Activated CD8-positive, alpha-beta memory T cell treated with anti-CD3 and anti-CD28 coated beads, Interleukin-2, amount 10 ng/mL, durations not matched to agents 7 days and 5 days (primary cell): Measurements from ENCODE around the gene RAB44. TPM values are rescaled to one million over a fixed set of nuclear protein-coding genes. Genes with fewer than 3 reads are reported as not detected.
A peak's percentile ranks its signal among the peaks of the same experiment; 100 is the strongest.
"Not testable (repeated sequence)": the region's sequence is repeated elsewhere in the genome, so short reads cannot be mapped to it uniquely, and the experiment has no call there.

Experiments
- ATAC-seq: fragments of 150-1000 bp; cut with Tn5 transposase; one replicate; pipeline ENCODE4 v1.10.0; 2021; ENCODE audit warnings: moderate library complexity
- CTCF ChIA-PET: fragments of 350-600 bp; sonication (Branson Sonifier 250); formaldehyde crosslinking; loops from one replicate; lab custom pipeline; 2021; ENCODE audit warnings: antibody characterized with exemption; lab: Charles Lee
- DNase-seq: peaks from one replicate; pipeline ENCODE4 v3.0.0-alpha.2; 2020
- H3K27ac Mint-ChIP-seq: one replicate; pipeline ENCODE4 v1.8.0; 2021; ENCODE audit warnings: mild to moderate bottlenecking, mixed read lengths
- H3K27me3 Mint-ChIP-seq: one replicate; pipeline ENCODE4 v1.8.0; 2021; ENCODE audit warnings: mixed read lengths
- H3K36me3 Mint-ChIP-seq: one replicate; pipeline ENCODE4 v1.8.0; 2021; ENCODE audit warnings: mild to moderate bottlenecking, mixed read lengths
- H3K4me1 Mint-ChIP-seq: one replicate; pipeline ENCODE4 v1.8.0; 2021; ENCODE audit warnings: mixed read lengths
- H3K4me3 Mint-ChIP-seq: one replicate; pipeline ENCODE4 v1.8.0; 2021; ENCODE audit warnings: mild to moderate bottlenecking, moderate library complexity, mixed read lengths
- H3K9me3 Mint-ChIP-seq: one replicate; pipeline ENCODE4 v1.8.0; 2022; ENCODE audit warnings: low read depth, mixed read lengths
- total RNA-seq, 2 experiments: library from RNA; stranded (reverse); gene quantifications; one replicate each; pipeline ENCODE4 v1.2.3, GENCODE V29; 2021

RAB44 gene
- total RNA-seq, 2 experiments from 2014 or later, result not detected

- no peak overlapping the region for H3K27ac Mint-ChIP-seq
- no peak overlapping the region for H3K4me3 Mint-ChIP-seq
- H3K9me3 Mint-ChIP-seq, result no peaks in the 10 kb centered on the region
- peaks cover 35% of the 10 kb centered on the region for H3K4me1 Mint-ChIP-seq
- peaks cover 2% of the 10 kb centered on the region for H3K36me3 Mint-ChIP-seq
- CTCF ChIA-PET, result interaction anchor here (1.4 to 1.7 kb wide), 2 partner anchors 15 to 83 kb away, joined by 3 to 5 read pairs; no protein-coding TSS in a partner anchor
- ATAC-seq (no peak), DNase-seq (no peak)
- no peaks in the 10 kb centered on the region for H3K27me3 Mint-ChIP-seq
Observed at GRCh38 chr6:36698196-36698595, 570 bp downstream of the RAB44 start.

- Mint-ChIP-seq H3K4me3 (no peak overlapping the region), H3K27ac (no peak overlapping the region), H3K4me1 (peaks cover 30% of the 10 kb centered on the region), H3K9me3 (no peaks in the 10 kb centered on the region), H3K27me3 (peaks cover 5% of the 10 kb centered on the region), H3K36me3 (peaks cover 2% of the 10 kb centered on the region)
- DNase-seq (no peak), ATAC-seq (no peak)
- CTCF ChIA-PET, result interaction anchor here (1.7 kb wide), 1 partner anchor 84 kb away, joined by 5 read pairs; no protein-coding TSS in a partner anchor
Observed at GRCh38 chr6:36698871-36699271, 1.2 kb downstream of the RAB44 start.

DNA sequence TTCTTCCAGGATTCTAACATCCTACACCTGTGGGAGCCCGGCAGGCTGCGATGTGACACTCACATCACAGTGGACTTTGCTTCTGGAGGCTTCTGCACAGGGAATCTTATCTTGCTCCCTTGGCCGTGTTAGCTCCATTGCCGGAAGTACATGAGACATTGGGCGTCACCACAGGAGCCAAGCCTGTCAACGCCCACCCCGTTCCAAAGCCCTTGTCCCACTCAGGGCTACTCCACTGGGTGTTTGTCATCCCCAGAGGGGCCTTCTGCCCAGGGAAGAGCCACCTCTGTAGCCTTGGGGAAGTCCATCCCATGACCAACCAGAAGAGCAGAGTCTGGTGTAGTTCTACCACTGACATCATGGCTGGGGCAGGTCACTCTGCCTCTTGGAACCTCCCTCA is 1.7 kb downstream of the RAB44 start:
- ATAC-seq, result no peak
- no peak overlapping the region for H3K27ac Mint-ChIP-seq
- no peak overlapping the region for H3K4me3 Mint-ChIP-seq
- H3K27me3 Mint-ChIP-seq, result peaks cover 6% of the 10 kb centered on the region
- peaks cover 30% of the 10 kb centered on the region for H3K4me1 Mint-ChIP-seq
- H3K36me3 Mint-ChIP-seq, result peaks cover 2% of the 10 kb centered on the region
- no peaks in the 10 kb centered on the region for H3K9me3 Mint-ChIP-seq
- CTCF ChIA-PET, result interaction anchor here (1.4 kb wide), 1 partner anchor 19 kb away, joined by 3 read pairs; no protein-coding TSS in a partner anchor
- DNase-seq, result no peak

- H3K9me3 Mint-ChIP-seq, result no peaks in the 10 kb centered on the region
- H3K4me1 Mint-ChIP-seq, result peaks cover 25% of the 10 kb centered on the region
- CTCF ChIA-PET, result interaction anchor here (1.4 kb wide), 1 partner anchor 20 kb away, joined by 3 read pairs; no protein-coding TSS in a partner anchor
- H3K4me3 Mint-ChIP-seq, result no peak overlapping the region
- H3K27ac Mint-ChIP-seq, result no peak overlapping the region
- DNase-seq, result no peak
- peaks cover 6% of the 10 kb centered on the region for H3K27me3 Mint-ChIP-seq
- H3K36me3 Mint-ChIP-seq, result peaks cover 2% of the 10 kb centered on the region
- no peak for ATAC-seq
Observed at GRCh38 chr6:36700071-36700812, 2.6 kb downstream of the RAB44 start.

GRCh38 chr6:36700831-36701230 is 3.2 kb downstream of the RAB44 start:
- CTCF ChIA-PET, result interaction anchor here (1.4 kb wide), 1 partner anchor 20 kb away, joined by 3 read pairs; no protein-coding TSS in a partner anchor
- Mint-ChIP-seq H3K36me3 (peaks cover 2% of the 10 kb centered on the region), H3K4me3 (no peak overlapping the region), H3K9me3 (no peaks in the 10 kb centered on the region), H3K4me1 (peaks cover 20% of the 10 kb centered on the region), H3K27ac (no peak overlapping the region), H3K27me3 (peaks cover 6% of the 10 kb centered on the region)
- ATAC-seq (no peak), DNase-seq (no peak)

- Mint-ChIP-seq H3K4me1 (peaks cover 15% of the 10 kb centered on the region), H3K9me3 (no peaks in the 10 kb centered on the region), H3K27ac (no peak overlapping the region), H3K36me3 (peaks cover 2% of the 10 kb centered on the region), H3K4me3 (no peak overlapping the region), H3K27me3 (peaks cover 6% of the 10 kb centered on the region)
- DNase-seq, result no peak
- ATAC-seq, result peak; percentile 55
- CTCF ChIA-PET, result no interaction called here
Observed at GRCh38 chr6:36701401-36701991, 3.9 kb downstream of the RAB44 start.

DNA sequence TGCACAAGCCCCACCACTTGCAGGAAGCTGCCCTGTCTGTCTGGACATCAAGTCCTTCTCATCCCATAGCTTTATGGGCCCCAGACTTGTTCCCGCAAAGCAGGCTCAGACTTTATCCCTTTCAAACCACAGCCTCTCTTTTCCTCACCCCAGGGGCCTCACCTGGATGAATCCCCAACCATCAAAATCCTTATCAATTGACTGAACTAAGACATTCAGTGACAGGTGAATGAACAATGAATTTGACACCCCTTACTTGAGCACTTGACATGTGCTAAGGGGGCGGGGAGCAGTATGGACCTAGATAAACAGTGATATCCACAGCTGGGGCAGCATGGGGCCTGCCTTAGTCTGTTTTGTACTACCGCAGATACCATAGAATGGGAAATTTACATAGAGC is 5.0 kb downstream of the RAB44 start:
- H3K4me1 Mint-ChIP-seq, result peaks cover 8% of the 10 kb centered on the region
- H3K36me3 Mint-ChIP-seq, result no peaks in the 10 kb centered on the region
- H3K27ac Mint-ChIP-seq, result no peak overlapping the region
- CTCF ChIA-PET, result no interaction called here
- H3K27me3 Mint-ChIP-seq, result peaks cover 7% of the 10 kb centered on the region
- no peak for DNase-seq
- no peak overlapping the region for H3K4me3 Mint-ChIP-seq
- no peaks in the 10 kb centered on the region for H3K9me3 Mint-ChIP-seq
- ATAC-seq, result no peak

DNA sequence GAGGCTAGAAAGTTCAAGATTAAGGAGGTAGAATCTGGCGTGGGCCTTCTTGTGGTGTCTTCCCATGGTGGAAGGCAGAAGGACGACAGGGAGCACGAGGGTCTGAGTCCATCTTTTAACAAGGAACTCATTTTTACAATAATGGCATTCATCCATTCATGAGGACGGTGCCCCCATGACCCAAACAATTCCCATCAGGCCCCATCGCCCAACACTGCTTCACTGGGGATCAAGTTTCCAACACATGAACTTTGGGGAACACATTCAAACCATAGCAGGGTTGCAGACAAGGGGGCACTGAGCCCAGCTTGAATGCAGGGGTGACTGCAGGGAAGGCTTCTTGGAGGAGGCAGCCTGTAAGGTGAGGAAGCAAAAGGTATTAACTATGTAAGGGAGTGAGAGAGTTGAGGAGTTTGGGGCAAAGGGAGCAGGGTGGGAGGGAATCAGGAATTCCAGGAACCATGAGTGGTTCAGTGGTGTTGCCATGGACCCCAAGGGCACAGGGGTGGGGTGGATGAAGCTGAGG is 5.5 kb downstream of the RAB44 start:
- Mint-ChIP-seq H3K27me3 (peaks cover 10% of the 10 kb centered on the region), H3K36me3 (no peaks in the 10 kb centered on the region), H3K4me1 (peaks cover 8% of the 10 kb centered on the region), H3K4me3 (no peak overlapping the region), H3K27ac (no peak overlapping the region), H3K9me3 (no peaks in the 10 kb centered on the region)
- CTCF ChIA-PET, result no interaction called here
- no peak for DNase-seq
- ATAC-seq, result no peak

GRCh38 chr6:36703982-36704381 is 6.4 kb downstream of the RAB44 start:
- DNase-seq (no peak), ATAC-seq (no peak)
- Mint-ChIP-seq H3K27me3 (peaks cover 10% of the 10 kb centered on the region), H3K27ac (no peak overlapping the region), H3K4me3 (no peak overlapping the region), H3K4me1 (peaks cover 8% of the 10 kb centered on the region), H3K9me3 (no peaks in the 10 kb centered on the region), H3K36me3 (no peaks in the 10 kb centered on the region)
- CTCF ChIA-PET, result interaction anchor here (0.6 kb wide), 1 partner anchor 107 kb away, joined by 5 read pairs; no protein-coding TSS in a partner anchor

DNA sequence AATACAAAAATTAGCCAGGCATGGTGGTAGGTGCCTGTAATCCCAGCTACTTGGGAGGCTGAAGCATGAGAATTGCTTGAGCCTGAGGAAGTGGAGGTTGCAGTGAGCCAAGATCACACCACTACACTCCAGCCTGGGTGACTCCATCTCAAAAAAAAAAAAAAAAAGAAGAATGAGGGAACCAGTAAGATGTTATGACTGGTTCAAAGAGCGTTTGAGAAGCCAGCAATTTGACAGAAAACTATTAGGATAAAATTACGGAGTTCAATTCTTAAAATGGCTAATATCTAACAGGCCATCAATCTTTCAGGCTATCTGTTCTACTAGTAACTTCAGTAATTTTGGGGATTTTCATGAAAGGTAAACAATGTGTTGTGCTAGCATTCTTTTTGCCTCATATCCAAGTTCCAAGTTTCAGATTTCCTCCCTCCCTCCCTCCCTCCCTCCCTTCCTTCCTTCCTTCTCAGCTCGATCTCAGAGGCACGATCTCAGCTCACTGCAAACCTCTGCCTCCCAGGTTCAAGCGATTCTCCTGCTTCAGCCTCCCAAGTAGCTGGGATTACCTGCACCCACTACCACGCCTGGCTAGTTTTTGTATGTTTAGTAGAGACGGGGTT is 7.4 kb downstream of the RAB44 start:
- H3K9me3 Mint-ChIP-seq, H3K27ac Mint-ChIP-seq, DNase-seq, H3K4me3 Mint-ChIP-seq, ATAC-seq, H3K4me1 Mint-ChIP-seq, H3K36me3 Mint-ChIP-seq: not testable (repeated sequence)
- H3K27me3 Mint-ChIP-seq, result peaks cover 12% of the 10 kb centered on the region
- CTCF ChIA-PET, result interaction anchor here (1.1 kb wide), 1 partner anchor 77 kb away, joined by 3 read pairs; no protein-coding TSS in a partner anchor

GRCh38 chr6:36706339-36706738 is 8.7 kb downstream of the RAB44 start:
- Mint-ChIP-seq H3K4me3 (no peak overlapping the region), H3K9me3 (no peaks in the 10 kb centered on the region), H3K27ac (no peak overlapping the region), H3K27me3 (peaks cover 13% of the 10 kb centered on the region), H3K4me1 (peaks cover 4% of the 10 kb centered on the region), H3K36me3 (no peaks in the 10 kb centered on the region)
- CTCF ChIA-PET, result interaction anchor here (0.7 to 1.2 kb wide), 5 partner anchors 9 to 1714 kb away, joined by 3 to 4 read pairs (median 3); partner anchors contain the start of gene RAB44
- ATAC-seq (no peak), DNase-seq (no peak)

DNA sequence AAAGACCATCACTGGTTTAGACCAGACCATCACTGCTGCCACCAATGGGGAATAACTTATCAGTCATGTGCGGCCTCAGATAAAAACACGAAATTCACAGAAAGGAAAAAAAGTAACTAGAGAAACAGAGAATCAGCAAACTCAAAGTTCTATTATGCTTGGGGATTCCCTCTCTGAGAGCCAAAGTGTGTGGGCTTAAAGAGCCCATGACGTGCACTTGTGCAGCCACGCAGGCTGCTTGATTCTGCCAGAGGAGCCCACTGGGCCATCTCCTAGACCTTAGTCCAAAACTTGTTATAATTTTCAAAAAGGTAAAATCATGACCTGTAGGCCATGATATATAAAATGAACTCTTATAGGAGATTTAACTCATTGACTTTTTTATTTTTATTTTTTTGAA is 15.2 kb downstream of the RAB44 start:
- Mint-ChIP-seq H3K36me3 (no peaks in the 10 kb centered on the region), H3K9me3 (no peaks in the 10 kb centered on the region), H3K27ac (no peak overlapping the region), H3K27me3 (peaks cover 9% of the 10 kb centered on the region), H3K4me1 (no peaks in the 10 kb centered on the region), H3K4me3 (no peak overlapping the region)
- no peak for ATAC-seq
- DNase-seq, result no peak
- CTCF ChIA-PET, result no interaction called here

DNA sequence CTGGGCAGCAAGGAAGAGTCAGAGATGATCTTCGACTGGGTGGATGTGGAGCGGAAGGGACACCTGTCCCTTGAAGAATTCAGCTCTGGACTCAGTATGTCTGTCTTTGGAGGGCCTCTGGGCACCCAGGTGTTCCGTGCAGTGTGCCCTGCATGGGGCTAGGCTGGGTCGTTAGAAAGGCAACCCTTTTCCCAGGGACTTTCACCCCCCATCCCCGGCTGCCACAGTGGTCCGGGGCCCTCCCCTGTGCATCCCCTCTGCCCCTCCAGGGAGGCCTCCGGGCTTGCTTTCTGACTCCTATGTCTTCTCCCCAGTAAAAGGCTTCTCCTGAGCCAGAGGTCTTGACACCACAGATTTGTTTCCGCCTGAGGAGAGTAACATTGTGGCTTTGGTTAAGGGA is 16.2 kb downstream of the RAB44 start:
- Mint-ChIP-seq H3K27me3 (peaks cover 8% of the 10 kb centered on the region), H3K9me3 (no peaks in the 10 kb centered on the region), H3K36me3 (no peaks in the 10 kb centered on the region), H3K4me1 (no peaks in the 10 kb centered on the region), H3K27ac (no peak overlapping the region), H3K4me3 (no peak overlapping the region)
- CTCF ChIA-PET, result no interaction called here
- ATAC-seq, result no peak
- DNase-seq, result no peak
